ENCODE measurements around the gene CPN1.

DNA sequence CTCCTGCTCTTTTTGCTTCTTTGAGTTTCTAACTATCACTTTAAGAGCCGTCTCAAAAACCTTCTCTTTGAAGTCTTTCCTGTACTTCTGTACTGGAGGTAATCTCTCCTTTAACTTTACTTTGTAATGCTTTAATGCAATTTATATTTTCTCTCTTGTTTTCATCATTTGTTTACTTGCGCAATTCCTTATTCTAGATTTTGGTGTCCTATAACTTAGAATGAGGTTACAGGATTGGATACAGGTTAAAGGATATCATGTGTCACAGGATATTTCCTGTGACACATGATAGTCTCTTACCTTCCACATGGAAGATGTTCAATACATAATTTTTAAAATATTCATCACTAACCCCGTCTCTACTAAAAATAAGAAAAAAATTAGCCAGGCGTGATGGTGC is 42.4 kb upstream of the CPN1 start:
- no peak for TF ChIP-seq POLR2AphosphoS5 (IDR thresholded peaks at IDR 0.05)
- no peak for TF ChIP-seq CTCF (IDR thresholded peaks at IDR 0.05)

All from stomach (tissue), 4 donors.